Pulmonary artery endothelial cell (primary cell): Measurements from ENCODE around the gene AOPEP. TPM values are rescaled to one million over a fixed set of nuclear protein-coding genes. Genes with fewer than 3 reads are reported as not detected.

Experiments
- DNase-seq: peaks from one replicate; pipeline ENCODE4 v3.0.0-alpha.2; 2011; ENCODE audit warnings: low read depth, low spot score
- total RNA-seq: library from RNA; depleted of rRNA; stranded (reverse); fragments of >200 nt; gene quantifications from 2 replicates; pipeline ENCODE4 v1.2.3, GENCODE V29; 2014

The AOPEP gene
- total RNA-seq, 1 donor from 2014 or later: 19.2 TPM

- no peak for DNase-seq
Measured at GRCh38 chr9:95077053-95077765, 350.7 kb downstream of the AOPEP start.

GRCh38 chr9:95077766-95078370 is 351.4 kb downstream of the AOPEP start:
- DNase-seq: no peak

- no peak for DNase-seq
Measured at GRCh38 chr9:95078511-95078910, 352.0 kb downstream of the AOPEP start.

- DNase-seq: no peak
Measured at GRCh38 chr9:95078939-95079338, 352.4 kb downstream of the AOPEP start.

GRCh38 chr9:95079461-95079860 is 353.0 kb downstream of the AOPEP start:
- DNase-seq: no peak

- no peak for DNase-seq
Measured at GRCh38 chr9:95080961-95081647, 354.6 kb downstream of the AOPEP start.

- DNase-seq: no peak
Measured at GRCh38 chr9:95081998-95082397, 355.5 kb downstream of the AOPEP start.

GRCh38 chr9:95082401-95083084 is 356.0 kb downstream of the AOPEP start:
- no peak for DNase-seq

- no peak for DNase-seq
Measured at GRCh38 chr9:95083086-95083768, 356.7 kb downstream of the AOPEP start.

- DNase-seq: no peak
Measured at GRCh38 chr9:95084254-95084934, 357.9 kb downstream of the AOPEP start.

GRCh38 chr9:95085036-95085770 is 358.7 kb downstream of the AOPEP start:
- no peak for DNase-seq

- no peak for DNase-seq
Measured at GRCh38 chr9:95085861-95086563, 359.5 kb downstream of the AOPEP start.

- no peak for DNase-seq
Measured at GRCh38 chr9:95086564-95086955, 360.1 kb downstream of the AOPEP start.

GRCh38 chr9:95087659-95088242 is 361.3 kb downstream of the AOPEP start:
- DNase-seq: no peak

GRCh38 chr9:95088421-95089161 is 362.1 kb downstream of the AOPEP start:
- no peak for DNase-seq

- DNase-seq: no peak
Measured at GRCh38 chr9:95089257-95090022, 362.9 kb downstream of the AOPEP start.

GRCh38 chr9:95090023-95090791 is 363.7 kb downstream of the AOPEP start:
- DNase-seq: no peak
